Lower leg skin (tissue), 4 donors: ENCODE measurements around the gene KIF26B. TPM values are rescaled to one million over a fixed set of nuclear protein-coding genes. Genes with fewer than 3 reads are reported as not detected.

Experiments
- DNase-seq, 2 donors: peaks; one replicate each; pipeline ENCODE4 v3.0.0-alpha.2; 2019; ENCODE audit warnings: low spot score in 2 of 2
- H3K4me3 ChIP-seq: fragments of 200-600 bp; sonication (generic); 2 replicates; pipeline ENCODE4 v1.5.1; 2017; ENCODE audit warnings: mild to moderate bottlenecking, low read depth; ENCODE audit not compliant: poor library complexity, severe bottlenecking
- POLR2A ChIP-seq, 2 donors: fragments of 450-650 bp; IDR thresholded peaks; one replicate each; pipeline ENCODE4 v1.6.1; 2016 to 2017; ENCODE audit warnings: antibody characterized with exemption in 2 of 2, mild to moderate bottlenecking in 1 of 2, moderate library complexity in 1 of 2
- WGBS, 2 donors: methylation state at CpG; one replicate each; pipeline ENCODE4 v1.1.5; 2018; 5-methylcytosine and 5-hydroxymethylcytosine counted together
- intact Hi-C: fragments of 100-400 bp; cut with DNase I; formaldehyde crosslinking; loops from one replicate; pipeline ENCODE4 v1.15.0; 2023; ENCODE audit warnings: low total_unique reads
- total RNA-seq, 4 donors: library from RNA; depleted of rRNA; stranded (reverse); fragments of >200 nt; gene quantifications; one replicate each; pipeline ENCODE4 v1.1.0, GENCODE V29; 2016
- TF ChIP-seq, protein P1 (sequence below), 3 donors: fragments of 450-650 bp; IDR thresholded peaks; one replicate each; pipeline ENCODE4 v1.5.1; 2016; ENCODE audit warnings: antibody characterized with exemption in 3 of 3, mild to moderate bottlenecking in 3 of 3, moderate library complexity in 2 of 3

Gene KIF26B
- total RNA-seq, 4 donors from 2014 or later, result 3.9 to 6.6 (median 5.7) TPM

- intact Hi-C loops, result no loop called here
- WGBS, 2 donors, result 75 to 76% methylated on average over 4 of the region's 4 CpGs
- no peak for DNase-seq
- TF ChIP-seq, protein P1, sequence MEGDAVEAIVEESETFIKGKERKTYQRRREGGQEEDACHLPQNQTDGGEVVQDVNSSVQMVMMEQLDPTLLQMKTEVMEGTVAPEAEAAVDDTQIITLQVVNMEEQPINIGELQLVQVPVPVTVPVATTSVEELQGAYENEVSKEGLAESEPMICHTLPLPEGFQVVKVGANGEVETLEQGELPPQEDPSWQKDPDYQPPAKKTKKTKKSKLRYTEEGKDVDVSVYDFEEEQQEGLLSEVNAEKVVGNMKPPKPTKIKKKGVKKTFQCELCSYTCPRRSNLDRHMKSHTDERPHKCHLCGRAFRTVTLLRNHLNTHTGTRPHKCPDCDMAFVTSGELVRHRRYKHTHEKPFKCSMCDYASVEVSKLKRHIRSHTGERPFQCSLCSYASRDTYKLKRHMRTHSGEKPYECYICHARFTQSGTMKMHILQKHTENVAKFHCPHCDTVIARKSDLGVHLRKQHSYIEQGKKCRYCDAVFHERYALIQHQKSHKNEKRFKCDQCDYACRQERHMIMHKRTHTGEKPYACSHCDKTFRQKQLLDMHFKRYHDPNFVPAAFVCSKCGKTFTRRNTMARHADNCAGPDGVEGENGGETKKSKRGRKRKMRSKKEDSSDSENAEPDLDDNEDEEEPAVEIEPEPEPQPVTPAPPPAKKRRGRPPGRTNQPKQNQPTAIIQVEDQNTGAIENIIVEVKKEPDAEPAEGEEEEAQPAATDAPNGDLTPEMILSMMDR (IDR thresholded peaks at IDR 0.05), result no peak
- no peak for TF ChIP-seq POLR2A (IDR thresholded peaks at IDR 0.05)
- no peak overlapping the region for H3K4me3 ChIP-seq
Measured at GRCh38 chr1:245278846-245279245, 124.1 kb downstream of the KIF26B start.

GRCh38 chr1:245279346-245279745, 124.6 kb downstream of the KIF26B start:
- 57 to 64% methylated on average over 4 of the region's 4 CpGs for WGBS, 2 donors
- no peak overlapping the region for H3K4me3 ChIP-seq
- no peak for DNase-seq
- TF ChIP-seq, protein P1 (IDR thresholded peaks at IDR 0.05), result no peak
- TF ChIP-seq POLR2A (IDR thresholded peaks at IDR 0.05), result no peak
- intact Hi-C loops, result no loop called here

DNA sequence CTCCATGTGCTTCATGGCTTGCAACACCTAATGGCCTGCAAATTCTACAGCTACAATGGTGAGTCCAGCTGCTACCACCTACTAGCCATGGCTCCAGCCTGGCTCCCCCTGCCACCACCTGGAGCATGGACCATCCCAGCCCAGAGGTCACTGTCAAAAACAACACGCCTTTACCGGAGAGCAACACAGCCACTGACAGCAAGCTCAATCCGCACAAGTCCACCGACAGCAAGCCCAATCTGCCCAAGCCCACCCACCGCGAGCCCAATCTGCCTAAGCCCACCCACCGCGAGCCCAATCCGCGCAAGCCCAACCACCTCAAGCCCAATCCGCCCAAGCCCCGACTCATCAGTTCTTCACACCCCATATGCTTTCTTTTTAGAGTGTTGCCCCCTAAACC, 128.2 kb downstream of the KIF26B start:
- TF ChIP-seq, protein P1 (IDR thresholded peaks at IDR 0.05), result no peak
- DNase-seq, result no peak
- WGBS, 2 donors, result 95 to 97% methylated on average over 12 of the region's 12 CpGs
- H3K4me3 ChIP-seq, result no peak overlapping the region
- intact Hi-C loops, result no loop called here

DNA sequence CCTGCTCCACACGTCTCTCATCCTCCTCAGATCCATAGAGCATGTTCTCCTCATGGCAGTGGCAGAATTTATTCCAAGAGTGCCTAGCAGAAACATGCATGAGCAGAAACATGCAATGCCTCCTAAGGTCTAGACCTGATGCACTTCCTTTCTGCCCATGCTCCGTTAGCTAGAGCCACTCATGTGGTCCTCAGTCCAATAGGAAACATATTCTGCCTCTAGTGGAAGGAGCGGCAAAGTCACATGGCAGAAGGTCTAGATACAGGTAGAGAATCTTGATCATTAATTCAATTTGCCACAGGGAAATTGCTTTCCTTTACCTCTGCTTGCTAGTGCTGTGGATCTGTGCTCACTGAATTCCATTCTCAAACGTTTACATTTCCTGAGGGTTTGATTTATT, 130.4 kb downstream of the KIF26B start:
- no peak for DNase-seq
- TF ChIP-seq POLR2A (IDR thresholded peaks at IDR 0.05), result no peak
- TF ChIP-seq, protein P1 (IDR thresholded peaks at IDR 0.05), result no peak
- intact Hi-C loops, result no loop called here
- WGBS, 2 donors, result 71 to 72% methylated on average over 4 of the region's 4 CpGs
- no peak overlapping the region for H3K4me3 ChIP-seq

DNA sequence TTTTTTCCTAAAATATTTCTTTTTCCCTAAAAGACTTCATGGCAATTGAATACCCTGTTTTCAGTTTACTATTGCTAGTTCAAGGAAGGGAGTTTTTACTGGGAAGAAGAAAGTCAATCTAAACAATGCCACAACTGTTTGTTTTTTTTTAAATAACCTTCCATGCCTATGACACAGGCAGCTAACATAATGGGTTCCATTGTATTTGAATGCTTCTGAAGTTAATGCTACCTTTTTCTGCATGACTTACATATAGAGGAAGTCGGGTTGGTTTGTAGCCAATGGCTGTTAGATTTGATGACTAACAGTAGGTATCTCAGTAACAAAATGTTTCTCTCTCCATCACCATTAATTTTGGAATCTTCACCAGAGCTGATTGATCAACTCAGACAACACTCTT, 134.0 kb downstream of the KIF26B start:
- H3K4me3 ChIP-seq, result no peak overlapping the region
- intact Hi-C loops, result no loop called here
- TF ChIP-seq, protein P1 (IDR thresholded peaks at IDR 0.05), result no peak
- no peak for TF ChIP-seq POLR2A (IDR thresholded peaks at IDR 0.05)
- 55 to 74% methylated on average over 1 of the region's 1 CpG for WGBS, 2 donors
- no peak for DNase-seq

GRCh38 chr1:245290836-245291235, 136.1 kb downstream of the KIF26B start:
- intact Hi-C loops, result no loop called here
- no peak overlapping the region for H3K4me3 ChIP-seq
- 64 to 70% methylated on average over 1 of the region's 1 CpG for WGBS, 2 donors
- TF ChIP-seq, protein P1 (IDR thresholded peaks at IDR 0.05), result no peak
- no peak for TF ChIP-seq POLR2A (IDR thresholded peaks at IDR 0.05)
- peak in 1 of 2 donors; percentile 13 for DNase-seq
